ENCODE measurements around the gene PKD2. TPM values are rescaled to one million over a fixed set of nuclear protein-coding genes. Genes with fewer than 3 reads are reported as not detected.
"Not testable (repeated sequence)": the region's sequence is repeated elsewhere in the genome, so short reads cannot be mapped to it uniquely, and the experiment has no call there.

Gene PKD2
- polyA plus RNA-seq, 1 donor = 31.2 TPM

DNA sequence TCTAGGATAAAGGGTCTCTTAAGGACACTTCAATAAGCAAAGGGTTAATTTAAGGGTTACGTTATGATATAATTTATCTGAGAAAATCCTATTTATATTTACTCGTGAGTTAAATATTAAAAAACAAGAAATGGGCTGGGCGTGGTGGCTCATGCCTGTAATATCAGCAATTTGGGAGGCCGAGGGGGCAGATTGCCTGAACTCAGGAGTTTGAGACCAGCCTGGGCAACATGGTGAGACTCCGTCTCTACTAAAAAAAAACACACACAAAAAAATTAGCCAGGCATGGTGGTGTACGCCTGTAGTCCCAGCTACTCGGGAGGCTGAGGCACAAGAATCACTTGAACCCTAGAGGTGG, 100.7 kb downstream of the PKD2 start:
- not testable (repeated sequence) for H3K9me3 ChIP-seq (ENCODE audit: control insufficient read depth, low read depth, low read length); H3K36me3 ChIP-seq (ENCODE audit: control insufficient read depth, insufficient read depth, low read length); H3K27me3 ChIP-seq (ENCODE audit: control insufficient read depth, insufficient read depth, low read length); DNase-seq; H3K4me3 ChIP-seq (ENCODE audit: low read length)
- no CpG with 5 or more reads among the region's 7 CpGs for WGBS (ENCODE audit: insufficient coverage, low lambda C conversion rate)
- H3K27ac ChIP-seq (ENCODE audit: low read length) = peak overlapping the region; percentile 68
- H3K4me1 ChIP-seq (ENCODE audit: control insufficient read depth, insufficient read depth, low read length) = peaks cover 30% of the 10 kb centered on the region

DNA sequence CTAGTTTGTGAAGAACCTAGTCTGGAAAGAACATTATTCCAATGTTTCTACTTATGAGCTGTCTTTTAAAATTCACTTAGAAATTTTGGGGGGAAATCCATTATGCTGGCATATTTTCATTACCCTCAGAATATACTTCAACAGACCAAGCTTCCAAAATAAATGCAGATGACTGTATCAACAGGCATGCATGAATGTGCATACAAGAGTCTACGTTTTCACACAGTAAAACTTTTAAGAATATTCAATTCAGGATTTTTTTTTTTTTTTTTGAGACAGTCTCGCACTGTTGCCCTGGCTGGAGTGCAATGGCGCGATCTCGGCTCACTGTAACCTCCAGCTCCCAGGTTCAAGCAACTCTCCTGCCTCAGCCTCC, 101.3 kb downstream of the PKD2 start:
- H3K4me1 ChIP-seq (ENCODE audit: control insufficient read depth, insufficient read depth, low read length) = peaks cover 30% of the 10 kb centered on the region
- peak overlapping the region; percentile 68 for H3K27ac ChIP-seq (ENCODE audit: low read length)
- H3K4me3 ChIP-seq (ENCODE audit: low read length) = no peak overlapping the region
- H3K36me3 ChIP-seq (ENCODE audit: control insufficient read depth, insufficient read depth, low read length) = no peaks in the 10 kb centered on the region
- no peaks in the 10 kb centered on the region for H3K27me3 ChIP-seq (ENCODE audit: control insufficient read depth, insufficient read depth, low read length)
- no peak for DNase-seq
- H3K9me3 ChIP-seq (ENCODE audit: control insufficient read depth, low read depth, low read length) = no peaks in the 10 kb centered on the region
- no CpG with 5 or more reads among the region's 5 CpGs for WGBS (ENCODE audit: insufficient coverage, low lambda C conversion rate)

DNA sequence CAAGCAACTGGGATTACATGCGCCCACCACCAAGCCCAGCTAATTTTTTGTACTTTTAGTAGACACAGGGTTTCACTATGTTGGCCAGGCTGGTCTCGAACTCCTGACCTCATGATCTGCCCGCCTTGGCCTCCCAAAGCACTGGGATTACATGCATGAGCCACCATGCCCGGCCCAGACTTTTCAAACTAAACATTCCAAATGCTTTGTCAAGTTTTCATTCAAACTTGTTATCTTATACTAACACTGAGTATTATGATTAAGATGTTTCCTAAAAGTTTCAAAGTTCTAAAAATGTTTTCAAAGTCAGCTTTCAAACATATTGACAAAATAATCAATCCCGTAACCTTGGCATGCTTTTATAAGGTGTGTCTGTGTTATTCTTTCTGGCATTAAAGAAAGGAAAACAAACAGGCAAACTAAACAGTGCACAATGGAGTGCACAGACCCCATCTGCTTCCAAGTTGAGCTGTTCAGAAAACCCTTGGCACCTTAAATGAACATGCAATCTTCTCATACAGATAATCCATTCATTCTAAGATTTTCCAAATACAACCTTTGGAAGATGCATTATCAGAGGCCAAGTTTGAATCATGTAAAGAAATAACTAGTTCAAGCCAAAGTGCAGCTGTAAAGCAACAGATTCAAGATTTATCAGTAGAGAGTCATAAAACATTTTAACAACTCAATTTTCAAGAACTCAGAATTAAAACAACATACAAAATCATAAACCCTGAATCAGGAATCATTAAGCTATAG, 101.9 kb downstream of the PKD2 start:
- Histone ChIP-seq H3K4me1 (ENCODE audit: control insufficient read depth, insufficient read depth, low read length) (peaks cover 30% of the 10 kb centered on the region), H3K9me3 (ENCODE audit: control insufficient read depth, low read depth, low read length) (no peaks in the 10 kb centered on the region), H3K36me3 (ENCODE audit: control insufficient read depth, insufficient read depth, low read length) (no peaks in the 10 kb centered on the region), H3K27ac (ENCODE audit: low read length) (peak overlapping the region; percentile 68), H3K27me3 (ENCODE audit: control insufficient read depth, insufficient read depth, low read length) (no peaks in the 10 kb centered on the region), H3K4me3 (ENCODE audit: low read length) (no peak overlapping the region)
- WGBS (ENCODE audit: insufficient coverage, low lambda C conversion rate) = no CpG with 5 or more reads among the region's 5 CpGs
- DNase-seq = peak; percentile 37 to 84

DNA sequence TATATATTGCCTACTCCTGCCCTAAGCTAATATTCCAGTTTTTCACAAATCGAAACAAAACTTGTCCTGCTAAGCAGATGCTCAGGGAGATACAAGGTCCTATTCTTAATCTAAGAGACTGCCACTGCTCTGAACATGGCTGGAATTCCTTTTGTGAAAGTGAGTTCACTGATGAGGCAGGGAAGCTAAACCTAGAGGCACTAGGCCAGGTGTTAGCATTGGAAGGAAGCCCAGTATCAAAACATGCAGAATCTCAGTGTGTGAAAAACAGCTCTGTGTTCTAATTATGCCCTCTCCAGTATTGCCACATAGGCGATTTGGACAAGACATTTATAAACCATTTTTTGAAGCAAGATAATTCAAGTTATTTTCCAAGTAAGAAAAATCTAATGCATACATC, 103.4 kb downstream of the PKD2 start:
- Histone ChIP-seq H3K9me3 (ENCODE audit: control insufficient read depth, low read depth, low read length) (no peaks in the 10 kb centered on the region), H3K4me3 (ENCODE audit: low read length) (no peak overlapping the region), H3K36me3 (ENCODE audit: control insufficient read depth, insufficient read depth, low read length) (no peaks in the 10 kb centered on the region), H3K4me1 (ENCODE audit: control insufficient read depth, insufficient read depth, low read length) (peaks cover 30% of the 10 kb centered on the region), H3K27me3 (ENCODE audit: control insufficient read depth, insufficient read depth, low read length) (no peaks in the 10 kb centered on the region), H3K27ac (ENCODE audit: low read length) (no peak overlapping the region)
- no peak for DNase-seq
- WGBS (ENCODE audit: insufficient coverage, low lambda C conversion rate) = 67% methylated on average over 1 of the region's 2 CpGs

DNA sequence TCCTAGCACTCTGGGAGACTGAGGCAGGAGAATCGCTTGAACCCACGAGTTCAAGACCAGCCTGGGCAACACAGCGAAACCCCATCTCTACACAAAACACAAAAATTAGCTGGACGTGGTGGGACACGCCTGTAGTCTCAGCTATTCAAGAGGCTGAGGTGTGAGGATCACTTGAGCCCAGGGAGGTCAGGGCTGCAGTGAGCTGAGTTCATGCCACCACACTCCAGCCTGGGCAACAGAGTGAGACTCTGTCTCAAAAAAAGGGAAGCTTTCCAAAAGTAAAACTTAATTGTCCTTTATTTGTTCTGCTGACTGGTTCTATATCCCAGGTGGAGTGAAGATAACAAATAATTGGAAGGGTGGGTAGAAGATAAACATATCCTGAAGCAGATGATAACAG, 105.4 kb downstream of the PKD2 start:
- H3K27me3 ChIP-seq (ENCODE audit: control insufficient read depth, insufficient read depth, low read length) = no peaks in the 10 kb centered on the region
- H3K4me1 ChIP-seq (ENCODE audit: control insufficient read depth, insufficient read depth, low read length) = peaks cover 15% of the 10 kb centered on the region
- H3K27ac ChIP-seq (ENCODE audit: low read length) = no peak overlapping the region
- H3K9me3 ChIP-seq (ENCODE audit: control insufficient read depth, low read depth, low read length) = no peaks in the 10 kb centered on the region
- DNase-seq = no peak
- WGBS (ENCODE audit: insufficient coverage, low lambda C conversion rate) = no CpG with 5 or more reads among the region's 5 CpGs
- no peak overlapping the region for H3K4me3 ChIP-seq (ENCODE audit: low read length)
- H3K36me3 ChIP-seq (ENCODE audit: control insufficient read depth, insufficient read depth, low read length) = no peaks in the 10 kb centered on the region

DNA sequence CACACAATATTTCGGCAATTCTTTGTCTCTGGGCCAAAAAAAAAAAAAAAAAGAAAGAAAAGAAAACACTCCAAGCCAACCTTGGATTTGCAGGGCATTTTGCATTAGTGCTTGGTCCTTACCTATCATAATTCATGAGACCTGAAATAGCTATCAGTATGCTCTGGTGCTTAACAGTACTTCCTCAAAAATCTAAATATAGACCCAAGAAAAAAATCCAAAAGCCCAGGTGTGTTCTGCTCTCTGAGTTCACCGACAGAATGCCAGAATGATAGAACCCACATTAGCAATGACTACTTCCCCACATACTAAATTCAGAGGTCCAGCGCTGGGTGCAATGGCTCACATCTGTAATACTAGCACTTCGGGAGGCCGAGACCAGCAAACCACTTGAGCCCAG, 108.2 kb downstream of the PKD2 start:
- H3K9me3 ChIP-seq (ENCODE audit: control insufficient read depth, low read depth, low read length) = peaks cover 9% of the 10 kb centered on the region
- no peak overlapping the region for H3K4me3 ChIP-seq (ENCODE audit: low read length)
- no peaks in the 10 kb centered on the region for H3K4me1 ChIP-seq (ENCODE audit: control insufficient read depth, insufficient read depth, low read length)
- WGBS (ENCODE audit: insufficient coverage, low lambda C conversion rate) = no CpG with 5 or more reads among the region's 5 CpGs
- no peak for DNase-seq
- no peak overlapping the region for H3K27ac ChIP-seq (ENCODE audit: low read length)
- H3K27me3 ChIP-seq (ENCODE audit: control insufficient read depth, insufficient read depth, low read length) = no peaks in the 10 kb centered on the region
- H3K36me3 ChIP-seq (ENCODE audit: control insufficient read depth, insufficient read depth, low read length) = peaks cover 3% of the 10 kb centered on the region

DNA sequence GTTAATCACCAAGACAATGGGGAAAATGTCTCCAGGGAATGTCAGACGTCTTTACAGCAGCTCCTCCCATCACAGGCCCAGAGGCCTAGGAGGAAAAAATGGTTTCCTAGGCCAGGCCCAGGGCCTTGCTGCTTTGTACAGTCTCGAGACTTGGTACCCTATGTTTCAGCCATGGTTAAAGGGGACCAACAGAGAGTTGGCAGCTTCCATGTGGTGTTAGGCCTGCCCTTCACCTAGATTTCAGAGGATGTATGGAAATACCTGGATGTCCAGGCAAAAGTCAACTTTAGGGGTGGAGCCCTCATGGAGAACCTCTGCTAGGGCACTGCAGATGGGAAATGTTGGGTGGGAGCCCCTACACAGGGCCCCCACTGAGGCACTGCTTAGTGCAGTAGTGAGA, 112.5 kb downstream of the PKD2 start:
- H3K27me3 ChIP-seq (ENCODE audit: control insufficient read depth, insufficient read depth, low read length) = no peaks in the 10 kb centered on the region
- H3K36me3 ChIP-seq (ENCODE audit: control insufficient read depth, insufficient read depth, low read length) = peaks cover 5% of the 10 kb centered on the region
- peaks cover 8% of the 10 kb centered on the region for H3K4me1 ChIP-seq (ENCODE audit: control insufficient read depth, insufficient read depth, low read length)
- no CpG with 5 or more reads among the region's 2 CpGs for WGBS (ENCODE audit: insufficient coverage, low lambda C conversion rate)
- H3K27ac ChIP-seq (ENCODE audit: low read length) = no peak overlapping the region
- H3K4me3 ChIP-seq (ENCODE audit: low read length) = no peak overlapping the region
- DNase-seq = no peak
- H3K9me3 ChIP-seq (ENCODE audit: control insufficient read depth, low read depth, low read length) = peaks cover 12% of the 10 kb centered on the region

DNA sequence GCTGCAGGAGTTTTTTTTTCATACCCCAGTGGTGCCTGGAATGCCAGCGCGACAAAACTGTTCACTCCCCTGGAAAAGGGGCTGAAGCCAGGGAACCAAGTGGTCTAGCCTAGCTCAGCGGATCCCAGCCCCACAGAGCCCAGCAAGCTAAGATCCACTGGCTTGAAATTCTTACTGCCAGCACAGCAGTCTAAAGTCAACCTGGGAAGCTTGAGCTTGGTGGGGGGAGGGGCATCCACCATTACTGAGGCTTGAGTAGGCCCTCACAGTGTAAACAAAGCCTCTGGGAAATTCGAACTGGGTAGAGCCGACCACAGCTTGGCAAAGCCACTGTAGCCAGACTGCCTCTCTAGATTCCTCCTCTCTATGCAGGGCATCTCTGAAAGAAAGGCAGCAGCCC, 114.8 kb downstream of the PKD2 start:
- H3K4me1 ChIP-seq (ENCODE audit: control insufficient read depth, insufficient read depth, low read length); DNase-seq; H3K27me3 ChIP-seq (ENCODE audit: control insufficient read depth, insufficient read depth, low read length); H3K27ac ChIP-seq (ENCODE audit: low read length); H3K36me3 ChIP-seq (ENCODE audit: control insufficient read depth, insufficient read depth, low read length); H3K4me3 ChIP-seq (ENCODE audit: low read length): not testable (repeated sequence)
- no CpG with 5 or more reads among the region's 5 CpGs for WGBS (ENCODE audit: insufficient coverage, low lambda C conversion rate)
- H3K9me3 ChIP-seq (ENCODE audit: control insufficient read depth, low read depth, low read length) = peaks cover 12% of the 10 kb centered on the region

Other genes with a start within 250 kb of the PKD2 start
- 0.03 TPM for gene IBSP, start 208.1 kb upstream of the PKD2 start, polyA plus RNA-seq
- not detected for gene MEPE, start 174.7 kb upstream of the PKD2 start, polyA plus RNA-seq
- 65.6 TPM for gene SPP1, start 31.9 kb upstream of the PKD2 start, polyA plus RNA-seq
- 5.7 TPM for gene ABCG2, start 151.0 kb downstream of the PKD2 start, polyA plus RNA-seq